ENCODE results near the gene TRIO. TPM values are rescaled to one million over a fixed set of nuclear protein-coding genes. Genes with fewer than 3 reads are reported as not detected.

Gene TRIO
- total RNA-seq, 3 donors from 2014 or later (not counting 1 experiment from before 2014, with no cell fraction given), result 84.6 to 136 (median 94.3) TPM

DNA sequence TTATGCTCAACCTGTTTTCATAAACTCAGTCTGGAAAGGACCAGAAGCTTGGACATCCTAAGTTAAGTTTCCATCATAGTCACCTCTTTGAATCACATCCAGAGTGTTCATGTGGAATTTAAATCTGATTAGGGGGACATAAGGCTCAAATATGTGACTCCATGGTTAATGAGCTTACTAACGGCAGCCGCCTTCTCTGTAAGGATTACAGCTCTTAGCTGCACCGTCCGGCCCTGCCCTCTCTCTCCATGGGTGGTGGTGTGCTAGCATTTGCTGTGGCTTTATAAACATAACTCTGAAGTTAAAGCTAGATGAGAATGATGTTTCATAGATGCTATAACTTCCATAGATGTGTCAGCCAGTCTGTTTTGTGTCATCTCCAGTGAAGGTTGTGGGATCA is 156.5 kb downstream of the TRIO start:
- Mint-ChIP-seq H3K4me1 (peaks cover 0 to 5% of the 10 kb centered on the region in 2 donors), H3K27me3 (ENCODE audit: low read depth in 2 of 2) (no peaks in the 10 kb centered on the region), H3K27ac (no peak overlapping the region), H3K9me3 (no peaks in the 10 kb centered on the region), H3K36me3 (no peaks in the 10 kb centered on the region), H3K4me3 (no peak overlapping the region)
- ATAC-seq (no peak), DNase-seq (no peak)
- intact Hi-C loops (cut with micrococcal nuclease), result no loop called here
- H3K4me3 ChIP-seq (ENCODE audit: low read length), result no peak overlapping the region
- no peaks in the 10 kb centered on the region for H3K27me3 ChIP-seq (ENCODE audit: control insufficient read depth, insufficient read depth, low read length)
- WGBS (ENCODE audit: insufficient coverage), result 98% methylated on average over 4 of the region's 4 CpGs
- peaks cover 3% of the 10 kb centered on the region for H3K36me3 ChIP-seq (ENCODE audit: control insufficient read depth, insufficient read depth, low read length)
- no peak overlapping the region for H3K27ac ChIP-seq (ENCODE audit: low read length)
- H3K4me1 ChIP-seq (ENCODE audit: control insufficient read depth, insufficient read depth, low read length), result no peaks in the 10 kb centered on the region
- TF ChIP-seq, protein P1, sequence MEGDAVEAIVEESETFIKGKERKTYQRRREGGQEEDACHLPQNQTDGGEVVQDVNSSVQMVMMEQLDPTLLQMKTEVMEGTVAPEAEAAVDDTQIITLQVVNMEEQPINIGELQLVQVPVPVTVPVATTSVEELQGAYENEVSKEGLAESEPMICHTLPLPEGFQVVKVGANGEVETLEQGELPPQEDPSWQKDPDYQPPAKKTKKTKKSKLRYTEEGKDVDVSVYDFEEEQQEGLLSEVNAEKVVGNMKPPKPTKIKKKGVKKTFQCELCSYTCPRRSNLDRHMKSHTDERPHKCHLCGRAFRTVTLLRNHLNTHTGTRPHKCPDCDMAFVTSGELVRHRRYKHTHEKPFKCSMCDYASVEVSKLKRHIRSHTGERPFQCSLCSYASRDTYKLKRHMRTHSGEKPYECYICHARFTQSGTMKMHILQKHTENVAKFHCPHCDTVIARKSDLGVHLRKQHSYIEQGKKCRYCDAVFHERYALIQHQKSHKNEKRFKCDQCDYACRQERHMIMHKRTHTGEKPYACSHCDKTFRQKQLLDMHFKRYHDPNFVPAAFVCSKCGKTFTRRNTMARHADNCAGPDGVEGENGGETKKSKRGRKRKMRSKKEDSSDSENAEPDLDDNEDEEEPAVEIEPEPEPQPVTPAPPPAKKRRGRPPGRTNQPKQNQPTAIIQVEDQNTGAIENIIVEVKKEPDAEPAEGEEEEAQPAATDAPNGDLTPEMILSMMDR (IDR thresholded peaks at IDR 0.05), result no peak
- H3K9me3 ChIP-seq (ENCODE audit: control insufficient read depth, insufficient read depth, low read length), result no peaks in the 10 kb centered on the region

DNA sequence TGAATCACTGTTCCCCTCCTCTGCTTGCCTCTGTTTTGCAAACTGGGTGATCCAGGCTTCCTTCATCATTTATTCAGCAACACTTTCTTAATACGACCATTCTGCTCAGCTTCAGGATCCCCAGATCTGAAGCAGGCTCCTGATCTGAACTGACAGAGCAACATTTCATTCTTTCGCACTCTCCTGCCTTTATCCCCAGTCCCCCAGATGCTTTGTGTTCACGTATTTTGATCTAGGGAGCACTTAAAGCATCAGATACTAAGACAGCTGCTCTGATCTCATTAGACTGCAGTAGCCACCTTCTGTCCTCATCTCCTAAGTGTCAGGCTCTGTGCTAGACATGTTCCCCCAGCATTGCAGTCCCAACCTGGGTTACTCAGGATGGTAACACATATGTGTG is 158.0 kb downstream of the TRIO start:
- Histone ChIP-seq H3K4me1 (ENCODE audit: control insufficient read depth, insufficient read depth, low read length) (no peaks in the 10 kb centered on the region), H3K27me3 (ENCODE audit: control insufficient read depth, insufficient read depth, low read length) (no peaks in the 10 kb centered on the region), H3K4me3 (ENCODE audit: low read length) (no peak overlapping the region), H3K36me3 (ENCODE audit: control insufficient read depth, insufficient read depth, low read length) (peaks cover 3% of the 10 kb centered on the region), H3K27ac (ENCODE audit: low read length) (no peak overlapping the region), H3K9me3 (ENCODE audit: control insufficient read depth, insufficient read depth, low read length) (no peaks in the 10 kb centered on the region)
- DNase-seq (no peak), ATAC-seq (no peak)
- intact Hi-C loops (cut with micrococcal nuclease), result no loop called here
- Mint-ChIP-seq H3K4me1 (peaks cover 0 to 5% of the 10 kb centered on the region in 2 donors), H3K36me3 (no peaks in the 10 kb centered on the region), H3K4me3 (no peak overlapping the region), H3K27ac (no peak overlapping the region), H3K27me3 (ENCODE audit: low read depth in 2 of 2) (no peaks in the 10 kb centered on the region), H3K9me3 (no peaks in the 10 kb centered on the region)
- WGBS (ENCODE audit: insufficient coverage), result 89% methylated on average over 3 of the region's 3 CpGs
- TF ChIP-seq, protein P1 (IDR thresholded peaks at IDR 0.05), result no peak

DNA sequence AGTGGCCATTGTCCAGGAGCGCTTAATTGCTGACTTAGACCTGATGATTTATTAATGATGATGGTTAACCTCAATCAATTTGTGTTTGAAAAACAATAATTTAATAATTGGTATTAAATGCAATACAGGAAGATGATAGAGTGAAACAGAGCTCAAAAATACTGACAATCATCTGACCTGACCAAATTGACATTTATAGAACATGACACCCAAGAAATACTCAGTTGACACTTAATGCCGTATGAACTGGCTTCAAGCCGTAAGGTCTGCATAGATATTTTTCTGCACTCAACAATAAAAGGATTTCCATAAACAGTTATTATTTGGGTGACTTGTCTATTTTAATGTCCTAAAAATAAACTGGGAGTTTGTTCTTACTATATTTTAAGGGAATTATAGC is 159.2 kb downstream of the TRIO start:
- Histone ChIP-seq H3K27ac (ENCODE audit: low read length) (no peak overlapping the region), H3K9me3 (ENCODE audit: control insufficient read depth, insufficient read depth, low read length) (no peaks in the 10 kb centered on the region), H3K27me3 (ENCODE audit: control insufficient read depth, insufficient read depth, low read length) (no peaks in the 10 kb centered on the region), H3K4me3 (ENCODE audit: low read length) (no peak overlapping the region), H3K4me1 (ENCODE audit: control insufficient read depth, insufficient read depth, low read length) (no peaks in the 10 kb centered on the region), H3K36me3 (ENCODE audit: control insufficient read depth, insufficient read depth, low read length) (peaks cover 3% of the 10 kb centered on the region)
- TF ChIP-seq, protein P1 (IDR thresholded peaks at IDR 0.05), result no peak
- no peak overlapping the region for H3K4me3 Mint-ChIP-seq
- DNase-seq, result no peak
- H3K27me3 Mint-ChIP-seq (ENCODE audit: low read depth in 2 of 2), result no peaks in the 10 kb centered on the region
- H3K4me1 Mint-ChIP-seq, result peaks cover 0 to 5% of the 10 kb centered on the region in 2 donors
- H3K9me3 Mint-ChIP-seq, result no peaks in the 10 kb centered on the region
- WGBS (ENCODE audit: insufficient coverage), result 100% methylated on average over 3 of the region's 3 CpGs
- intact Hi-C loops (cut with micrococcal nuclease), result no loop called here
- H3K36me3 Mint-ChIP-seq, result no peaks in the 10 kb centered on the region
- no peak for ATAC-seq
- H3K27ac Mint-ChIP-seq, result no peak overlapping the region

DNA sequence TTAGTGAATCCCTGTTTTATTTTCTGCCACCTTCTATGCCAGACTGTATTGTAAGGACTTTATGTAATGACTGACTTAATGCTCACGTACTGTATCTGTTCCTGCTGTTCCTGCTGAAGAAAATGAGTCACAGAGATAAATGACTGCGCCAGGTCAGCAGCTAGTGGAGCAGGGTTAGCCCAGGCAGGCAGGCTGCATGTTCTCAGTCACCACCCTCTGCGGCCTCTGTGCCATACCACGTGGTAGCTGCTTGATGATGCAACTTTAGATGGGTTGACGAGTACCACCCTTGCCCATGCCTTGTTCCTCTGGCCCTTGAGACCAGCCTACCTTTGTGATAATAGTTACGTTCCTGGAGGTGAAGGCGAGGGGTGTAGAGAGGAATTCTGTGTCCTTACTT is 161.9 kb downstream of the TRIO start:
- H3K27ac ChIP-seq (ENCODE audit: low read length), result no peak overlapping the region
- H3K9me3 ChIP-seq (ENCODE audit: control insufficient read depth, insufficient read depth, low read length), result no peaks in the 10 kb centered on the region
- Mint-ChIP-seq H3K27me3 (ENCODE audit: low read depth in 2 of 2) (no peaks in the 10 kb centered on the region), H3K27ac (no peak overlapping the region), H3K36me3 (no peaks in the 10 kb centered on the region), H3K4me3 (no peak overlapping the region), H3K9me3 (peaks cover 0 to 5% of the 10 kb centered on the region in 2 donors), H3K4me1 (peaks cover 0 to 5% of the 10 kb centered on the region in 2 donors)
- ATAC-seq (no peak), DNase-seq (no peak)
- H3K4me1 ChIP-seq (ENCODE audit: control insufficient read depth, insufficient read depth, low read length), result no peaks in the 10 kb centered on the region
- 92% methylated on average over 7 of the region's 7 CpGs for WGBS (ENCODE audit: insufficient coverage)
- TF ChIP-seq, protein P1 (IDR thresholded peaks at IDR 0.05), result no peak
- intact Hi-C loops (cut with micrococcal nuclease), result no loop called here
- H3K27me3 ChIP-seq (ENCODE audit: control insufficient read depth, insufficient read depth, low read length), result no peaks in the 10 kb centered on the region
- H3K36me3 ChIP-seq (ENCODE audit: control insufficient read depth, insufficient read depth, low read length), result no peaks in the 10 kb centered on the region
- H3K4me3 ChIP-seq (ENCODE audit: low read length), result no peak overlapping the region
